GM13976 (cell line): ENCODE measurements around the gene VANGL2.

Experiments used
- DNase-seq: peaks from one replicate; pipeline ENCODE4 v3.0.0; 2012; ENCODE audit warnings: low spot score
- in situ Hi-C: fragments of 300-500 bp; cut with MboI; formaldehyde crosslinking; loops from one replicate; pipeline ENCODE4 v1.12.0; 2022; ENCODE audit warnings: low sequenced_read_pairs, mixed read lengths, inconsistent platforms; ENCODE audit not compliant: unreplicated experiment
- TF ChIP-seq, protein P1 (sequence below): IDR thresholded peaks from 2 replicates; pipeline ENCODE4 v1.5.1; 2012; ENCODE audit warnings: borderline replicate concordance, mild to moderate bottlenecking; ENCODE audit not compliant: insufficient read depth; ENCODE audit errors: extremely low read depth, missing control alignments, control extremely low read depth

VANGL2 gene

DNA sequence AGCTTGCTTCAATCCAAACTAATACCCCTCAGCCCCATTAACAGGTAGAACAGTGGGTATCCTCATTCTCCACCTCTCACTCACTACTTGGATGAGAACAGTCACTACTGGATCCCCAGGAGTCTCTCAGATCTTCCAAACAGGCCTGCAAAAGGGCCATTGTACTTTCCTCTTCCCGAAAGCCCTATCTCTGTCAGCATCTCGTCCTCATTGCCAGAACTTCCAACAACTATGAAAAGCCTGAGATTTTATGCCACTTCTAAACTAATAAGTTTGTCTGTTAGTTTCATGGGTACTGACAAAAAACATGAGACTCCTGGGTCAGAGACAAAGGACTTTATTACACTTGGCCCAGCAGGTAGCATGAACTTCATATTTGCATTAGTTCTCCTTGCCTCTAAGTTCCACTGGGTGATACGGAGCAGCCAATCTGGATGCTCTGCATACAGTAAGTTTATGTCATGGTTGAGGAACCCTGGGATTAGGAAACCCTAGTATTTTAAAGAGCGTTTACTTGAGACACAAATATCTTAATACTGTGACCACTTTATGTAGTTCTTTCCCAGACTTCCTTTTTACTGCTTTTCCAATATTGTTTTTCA lies 38.1 kb downstream of the VANGL2 start:
- DNase-seq = no peak
- TF ChIP-seq, protein P1, sequence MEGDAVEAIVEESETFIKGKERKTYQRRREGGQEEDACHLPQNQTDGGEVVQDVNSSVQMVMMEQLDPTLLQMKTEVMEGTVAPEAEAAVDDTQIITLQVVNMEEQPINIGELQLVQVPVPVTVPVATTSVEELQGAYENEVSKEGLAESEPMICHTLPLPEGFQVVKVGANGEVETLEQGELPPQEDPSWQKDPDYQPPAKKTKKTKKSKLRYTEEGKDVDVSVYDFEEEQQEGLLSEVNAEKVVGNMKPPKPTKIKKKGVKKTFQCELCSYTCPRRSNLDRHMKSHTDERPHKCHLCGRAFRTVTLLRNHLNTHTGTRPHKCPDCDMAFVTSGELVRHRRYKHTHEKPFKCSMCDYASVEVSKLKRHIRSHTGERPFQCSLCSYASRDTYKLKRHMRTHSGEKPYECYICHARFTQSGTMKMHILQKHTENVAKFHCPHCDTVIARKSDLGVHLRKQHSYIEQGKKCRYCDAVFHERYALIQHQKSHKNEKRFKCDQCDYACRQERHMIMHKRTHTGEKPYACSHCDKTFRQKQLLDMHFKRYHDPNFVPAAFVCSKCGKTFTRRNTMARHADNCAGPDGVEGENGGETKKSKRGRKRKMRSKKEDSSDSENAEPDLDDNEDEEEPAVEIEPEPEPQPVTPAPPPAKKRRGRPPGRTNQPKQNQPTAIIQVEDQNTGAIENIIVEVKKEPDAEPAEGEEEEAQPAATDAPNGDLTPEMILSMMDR = no peak
- in situ Hi-C loops = no loop called here

DNA sequence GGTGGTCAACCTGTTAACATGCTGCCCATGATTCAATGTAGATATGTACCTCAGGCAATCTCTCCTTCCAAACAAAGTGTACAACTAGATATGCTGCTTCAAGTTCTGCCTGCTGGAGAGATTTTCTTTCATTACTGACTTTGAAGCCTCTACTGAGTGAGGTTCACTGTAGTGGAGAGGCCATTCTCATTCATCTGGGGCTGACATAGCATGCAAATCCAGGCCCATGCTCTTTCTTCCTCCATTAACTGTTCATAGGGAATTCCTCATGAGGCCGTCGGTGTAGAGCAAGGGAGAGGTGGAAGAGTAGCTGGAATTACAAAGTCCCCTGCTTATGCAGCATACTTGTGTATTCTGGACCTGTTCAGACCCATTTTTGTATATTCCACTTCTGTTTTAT lies 38.6 kb downstream of the VANGL2 start:
- in situ Hi-C loops = no loop called here
- TF ChIP-seq, protein P1 = no peak
- DNase-seq = no peak

DNA sequence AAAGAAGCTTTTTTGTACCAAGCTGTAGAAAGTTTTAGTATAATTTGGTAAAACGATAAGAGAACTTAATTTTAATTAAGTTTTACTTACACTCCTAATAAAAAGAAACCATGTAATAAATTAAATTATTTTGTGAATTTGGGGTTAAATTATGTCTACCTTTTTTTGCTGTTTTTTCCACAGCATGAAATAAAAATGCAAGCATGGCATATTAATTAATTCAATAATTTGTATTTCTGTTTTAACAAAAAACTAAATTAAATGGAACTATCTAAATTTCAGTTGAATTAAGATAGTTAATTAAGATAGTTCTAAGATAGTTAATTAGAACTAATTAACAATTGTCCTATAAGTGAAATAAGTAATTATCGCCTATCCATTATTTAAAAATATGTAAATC lies 39.4 kb downstream of the VANGL2 start:
- TF ChIP-seq, protein P1 = no peak
- no peak for DNase-seq
- in situ Hi-C loops = no loop called here

DNA sequence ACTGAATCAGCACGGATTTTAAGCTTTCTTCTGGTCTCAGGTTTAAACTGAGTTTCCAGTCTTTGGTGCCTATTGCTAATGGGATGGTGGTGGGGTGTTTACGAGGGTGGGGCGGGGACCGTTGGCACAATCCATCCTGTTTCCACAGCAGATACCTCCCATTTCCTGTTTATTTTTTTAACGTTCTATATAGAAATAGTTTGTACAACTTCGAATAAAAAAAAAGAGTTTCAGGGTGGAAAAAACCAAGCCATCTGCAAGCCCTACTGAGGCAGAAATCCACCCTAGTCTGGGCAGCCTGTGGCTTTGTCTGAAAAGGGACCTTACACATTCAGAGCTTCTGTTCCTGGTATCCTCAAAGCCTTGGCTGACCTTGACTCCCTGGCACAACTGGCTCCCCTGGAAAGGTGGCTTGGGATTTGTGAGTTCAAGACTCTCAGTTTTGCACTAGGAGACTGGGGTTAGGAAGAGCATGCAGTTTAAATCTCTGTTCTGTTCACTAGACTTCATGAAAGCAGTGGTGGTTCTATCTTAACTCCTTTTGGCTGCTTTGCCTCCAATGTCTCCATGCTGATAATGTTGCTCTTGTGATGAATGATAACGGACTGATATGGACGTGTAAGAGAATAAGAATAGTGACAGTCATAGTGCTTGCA lies 46.7 kb downstream of the VANGL2 start:
- in situ Hi-C loops = no loop called here
- TF ChIP-seq, protein P1 = no peak
- no peak for DNase-seq

DNA sequence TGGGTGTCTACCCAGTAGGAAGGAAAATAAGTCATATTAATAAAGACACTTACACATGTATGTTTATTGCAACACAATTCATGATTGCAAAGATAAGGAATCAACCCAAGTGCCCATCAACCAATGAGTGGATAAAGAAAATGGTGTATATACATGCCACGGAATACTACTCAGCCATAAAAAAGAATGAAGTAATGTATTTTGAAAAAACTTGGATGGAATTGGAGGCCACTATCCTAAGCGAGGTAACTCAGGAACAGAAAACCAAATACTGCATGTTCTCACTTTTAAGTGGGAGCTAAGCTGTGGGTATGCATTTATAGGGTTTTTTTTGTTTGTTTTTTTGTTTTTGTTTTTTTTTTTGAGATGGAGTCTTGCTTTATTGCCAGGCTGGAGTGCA lies 49.1 kb downstream of the VANGL2 start:
- TF ChIP-seq, protein P1 = no peak
- in situ Hi-C loops = no loop called here
- DNase-seq = no peak

DNA sequence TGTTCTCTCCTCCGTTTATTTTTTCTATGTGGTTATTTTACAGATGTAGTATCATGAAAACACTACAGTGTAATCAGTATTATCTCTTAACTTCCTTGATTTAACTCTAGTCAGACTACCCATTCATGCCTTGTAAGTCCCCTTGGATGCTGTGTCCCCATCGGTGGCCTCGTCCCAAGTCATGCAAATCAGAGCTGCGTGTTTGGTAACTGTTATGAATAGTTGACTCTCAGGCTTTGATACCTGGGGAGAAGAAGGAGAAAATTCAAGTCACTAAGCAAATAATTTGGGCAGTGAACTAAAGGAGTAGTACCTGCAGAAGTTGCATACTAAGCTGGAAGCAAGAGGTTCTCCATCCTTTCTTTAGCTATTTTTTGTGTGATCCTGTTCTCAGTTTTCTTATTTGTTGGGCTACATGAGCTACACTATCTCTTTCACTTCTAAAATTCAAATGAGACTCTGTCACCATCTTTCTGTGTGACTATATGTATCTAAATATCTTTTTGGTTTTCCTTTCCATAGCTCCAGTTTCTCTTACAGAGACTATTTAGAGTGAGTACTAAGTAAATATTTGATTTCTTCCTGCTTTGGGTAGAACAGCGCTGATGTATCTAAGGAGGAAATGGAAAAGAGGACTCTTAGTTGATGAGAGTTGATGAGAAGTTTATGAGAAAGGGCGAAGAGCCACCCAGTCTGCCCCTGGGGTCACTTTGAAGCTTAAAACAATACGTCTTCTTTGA lies 50.9 kb downstream of the VANGL2 start:
- in situ Hi-C loops = no loop called here
- DNase-seq = peak; percentile 28
- TF ChIP-seq, protein P1 = no peak
